ENCODE data around the gene SNN.

- no peak for TF ChIP-seq POLR2A (IDR thresholded peaks at IDR 0.05)
- no peak for TF ChIP-seq CTCF (IDR thresholded peaks at IDR 0.05)
- TF ChIP-seq EP300 (IDR thresholded peaks at IDR 0.05), result no peak
- no peak for TF ChIP-seq POLR2AphosphoS5 (IDR thresholded peaks at IDR 0.05)
Observed at GRCh38 chr16:11715246-11715947, 47.1 kb downstream of the SNN start.

Measured in sigmoid colon (tissue), 4 donors.